GM12891 (cell line): ENCODE results near the gene TRIM56.

Source experiments
- POLR2A ChIP-seq: IDR thresholded peaks from 2 replicates; pipeline ENCODE4 v1.6.1; 2011; ENCODE audit warnings: low read depth, low read length, control low read depth
- POLR2AphosphoS5 ChIP-seq: IDR thresholded peaks from 2 replicates; pipeline ENCODE4 v1.6.1; 2011; ENCODE audit warnings: low read depth, low read length, control low read depth
- POU2F2 ChIP-seq: IDR thresholded peaks from 2 replicates; pipeline ENCODE4 v1.6.1; 2011; ENCODE audit warnings: low read depth, mild to moderate bottlenecking, control low read depth, low read length, moderate library complexity
- SPI1 ChIP-seq: IDR thresholded peaks from 2 replicates; pipeline ENCODE4 v1.6.1; 2011; ENCODE audit warnings: low read depth, low read length, control low read depth
- TAF1 ChIP-seq: IDR thresholded peaks from 2 replicates; pipeline ENCODE4 v1.6.1; 2011; ENCODE audit warnings: low read depth, low read length, control low read depth

DNA sequence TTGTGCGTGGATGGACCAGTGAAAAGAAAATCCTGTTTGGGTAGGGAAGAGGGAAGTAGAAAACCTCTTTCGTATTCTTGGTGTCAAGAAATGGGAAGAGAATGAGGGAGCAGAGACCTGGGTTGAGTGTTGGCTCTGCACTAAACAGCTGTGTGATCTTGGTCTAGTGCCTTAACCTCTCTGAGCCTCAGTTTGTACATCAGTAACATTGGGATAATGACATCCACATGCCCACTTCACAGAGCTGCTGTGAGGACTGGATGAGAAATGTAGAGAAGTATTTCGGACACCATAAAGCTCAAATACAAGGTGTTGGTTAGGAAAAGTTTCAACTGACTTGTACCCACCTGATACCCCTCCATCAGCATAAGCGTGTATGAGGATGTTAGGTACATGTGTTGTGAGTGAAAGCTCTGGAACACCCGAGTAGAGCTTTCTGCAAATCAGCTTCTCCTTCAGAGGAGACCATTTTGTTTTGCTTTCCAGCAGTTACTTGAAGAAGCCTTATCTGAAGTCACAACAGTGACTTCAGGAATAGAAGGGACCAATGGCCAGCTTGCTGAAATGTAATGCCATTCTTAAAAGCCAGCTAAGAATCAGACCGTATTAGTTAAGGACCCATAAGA is 11.2 kb downstream of the TRIM56 start:
- no peak for TF ChIP-seq POLR2AphosphoS5
- no peak for TF ChIP-seq TAF1
- TF ChIP-seq POLR2A = no peak
- no peak for TF ChIP-seq SPI1
- no peak for TF ChIP-seq POU2F2
